ENCODE measurements around the gene OR7D2.

Gene OR7D2

DNA sequence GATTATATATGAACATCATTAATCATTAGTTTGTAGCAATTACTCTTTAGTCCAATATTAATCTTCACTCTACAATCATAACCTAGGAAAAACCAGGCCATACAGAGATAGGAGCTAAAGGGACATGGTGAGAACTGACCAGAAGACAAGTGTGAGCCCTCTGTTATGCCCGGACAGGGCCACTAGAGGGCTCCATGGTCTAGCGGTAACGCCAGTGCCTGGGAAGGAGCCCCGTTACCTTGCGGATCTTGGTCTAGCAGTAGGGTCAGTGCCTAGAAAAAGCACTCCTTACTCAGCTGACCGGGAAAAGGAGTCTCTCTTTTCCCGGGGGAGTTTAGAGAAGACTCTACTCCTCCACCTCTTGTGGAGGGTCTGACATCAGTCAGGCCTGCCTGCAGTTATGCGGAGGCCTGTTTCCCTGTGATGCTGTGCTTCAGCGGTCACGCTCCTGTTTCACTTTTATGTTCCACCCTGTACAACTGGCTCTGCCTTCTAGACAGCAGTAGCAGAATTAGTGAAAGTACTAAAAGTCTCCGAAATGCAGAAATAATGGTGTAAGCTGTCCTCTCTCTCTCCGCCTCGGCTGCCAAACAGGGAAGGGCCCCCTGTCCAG is 26.8 kb downstream of the OR7D2 start:
- peak; percentile 32 to 58 for DNase-seq (ENCODE audit: low read depth in 1 of 2, low spot score in 1 of 2)

- DNase-seq (ENCODE audit: low read depth in 1 of 2, low spot score in 1 of 2), result no peak
These were observed 40.7 kb downstream of the OR7D2 start, which contains the start of gene OR7D4 for GRCh38 chr19:9219489-9219888. TSS of gene OR7D4 (minus strand) at chr19:9219589. CDS start at chr19:9214837, 4,752 bp downstream.

Data from activated CD4-positive, alpha-beta T cell treated with anti-CD3 and anti-CD28 coated beads, Interleukin-2, amount 50 U/mL, for 24 hours (primary cell).